H1 (cell line): Measurements from ENCODE around the gene MIP. TPM values are rescaled to one million over a fixed set of nuclear protein-coding genes. Genes with fewer than 3 reads are reported as not detected.

Source experiments
- CTCF ChIA-PET: fragments of 300-600 bp; sonication (Branson Sonifier 250); formaldehyde crosslinking; loops from one replicate; lab custom pipeline; 2021; ENCODE audit not compliant: partially characterized antibody; lab: Charles Lee
- POLR2A ChIA-PET: fragments of 300-600 bp; sonication (Branson Sonifier 250); formaldehyde crosslinking; loops from one replicate; lab custom pipeline; 2021; ENCODE audit warnings: inconsistent platforms; ENCODE audit not compliant: partially characterized antibody; lab: Charles Lee
- DNase-seq, 2 experiments: peaks; one replicate each; pipeline versions ENCODE4 v3.0.0 to v3.0.0-alpha.2; 2010 to 2022; ENCODE audit warnings: low spot score in 2 of 2, low read depth in 1 of 2, mixed read lengths in 1 of 2
- FAIRE-seq: peaks from 2 replicates; lab custom pipeline; 2011; peaks lifted over from hg19 to GRCh38; lab: Jason Lieb, UNC
- H2AFZ ChIP-seq: 2 replicates; pipeline ENCODE4 v1.8.1; 2012; ENCODE audit warnings: low read length, inconsistent platforms
- H2AK5ac ChIP-seq: 2 replicates; pipeline ENCODE4 v1.6.1; 2013; ENCODE audit warnings: low read depth, low read length
- H2BK120ac ChIP-seq: replicated peaks from 2 replicates; pipeline ENCODE3; 2013; ENCODE audit warnings: low read depth, low read length, inconsistent platforms
- H2BK12ac ChIP-seq: 2 replicates; pipeline ENCODE4 v1.6.1; 2013; ENCODE audit warnings: low read depth, low read length
- H2BK15ac ChIP-seq: 2 replicates; pipeline ENCODE4 v1.6.1; 2013; ENCODE audit warnings: low read length
- H2BK20ac ChIP-seq: 2 replicates; pipeline ENCODE4 v1.6.1; 2013; ENCODE audit warnings: low read length
- H2BK5ac ChIP-seq: 2 replicates; pipeline ENCODE4 v1.6.1; 2013; ENCODE audit warnings: low read depth, low read length
- H3K14ac ChIP-seq: 2 replicates; pipeline ENCODE4 v1.6.1; 2013; ENCODE audit warnings: inconsistent platforms; ENCODE audit not compliant: insufficient read length
- H3K18ac ChIP-seq: 2 replicates; pipeline ENCODE4 v1.6.1; 2013; ENCODE audit warnings: low read length; ENCODE audit errors: extremely low read depth
- H3K23ac ChIP-seq: 2 replicates; pipeline ENCODE4 v1.6.1; 2013; ENCODE audit warnings: inconsistent platforms; ENCODE audit not compliant: insufficient read length
- H3K23me2 ChIP-seq: 2 replicates; pipeline ENCODE4 v1.6.1; 2013; ENCODE audit warnings: low read depth, low read length
- H3K27ac ChIP-seq: 2 replicates; pipeline ENCODE4 v1.6.1; 2011; ENCODE audit warnings: low read depth, low read length, inconsistent platforms
- H3K27me3 ChIP-seq, 4 experiments: replicated peaks in 1 of 4; 1 replicate in 1 of 4; 2 replicates in 3 of 4; pipeline versions ENCODE4 v1.6.1 to v1.8.1; 2011 to 2013; ENCODE audit warnings: low read length in 3 of 4, mild to moderate bottlenecking in 3 of 4, inconsistent platforms in 2 of 4, mixed read lengths in 2 of 4, moderate library complexity in 1 of 4; ENCODE audit not compliant: control insufficient read depth in 3 of 4, insufficient read depth in 3 of 4; ENCODE audit errors: extremely low read depth in 1 of 4
- H3K36me3 ChIP-seq, 4 experiments: 2 replicates each; pipeline versions ENCODE4 v1.6.1 to v1.8.1; 2011 to 2013; ENCODE audit warnings: mild to moderate bottlenecking in 4 of 4, low read length in 3 of 4, moderate library complexity in 2 of 4, control low read depth in 1 of 4, inconsistent platforms in 1 of 4; ENCODE audit not compliant: insufficient read depth in 4 of 4, control insufficient read depth in 2 of 4
- H3K4ac ChIP-seq: replicated peaks from 2 replicates; pipeline ENCODE3; 2013; ENCODE audit warnings: low read length, low read depth, mixed read lengths, inconsistent platforms; ENCODE audit not compliant: insufficient read length
- H3K4me1 ChIP-seq, 4 experiments: replicated peaks in 1 of 4; 1 replicate in 1 of 4; 2 replicates in 3 of 4; pipeline versions ENCODE4 v1.6.1 to v1.8.1; 2011 to 2013; ENCODE audit warnings: low read length in 3 of 4, inconsistent platforms in 2 of 4, mixed read lengths in 1 of 4; ENCODE audit not compliant: insufficient read depth in 4 of 4, control insufficient read depth in 3 of 4
- H3K4me2 ChIP-seq, 2 experiments: 2 replicates each; pipeline versions ENCODE4 v1.6.1 to v1.8.1; 2011 to 2013; ENCODE audit warnings: low read depth in 2 of 2, low read length in 2 of 2, control low read depth in 1 of 2, inconsistent platforms in 1 of 2, mild to moderate bottlenecking in 1 of 2; ENCODE audit not compliant: insufficient read depth in 1 of 2
- H3K4me3 ChIP-seq, 4 experiments: fragments of 200-600, 300-600 bp in 1 of 4; sonication (generic), shearing (Covaris generic), sonication (Bioruptor Twin) in 1 of 4; 2 replicates each; pipeline versions ENCODE4 v1.5.1 to v1.8.1; 2011 to 2016; ENCODE audit warnings: low read length in 4 of 4, low read depth in 3 of 4, control low read depth in 2 of 4, inconsistent platforms in 2 of 4, mild to moderate bottlenecking in 2 of 4, mixed read lengths in 1 of 4, moderate library complexity in 1 of 4; ENCODE audit not compliant: insufficient read depth in 2 of 4; ENCODE audit errors: extremely low read depth in 1 of 4
- H3K56ac ChIP-seq: replicated peaks from 2 replicates; pipeline ENCODE3; 2013; ENCODE audit warnings: low read depth, mild to moderate bottlenecking, mixed read lengths, low read length, inconsistent platforms; ENCODE audit not compliant: insufficient read length
- H3K79me1 ChIP-seq: 2 replicates; pipeline ENCODE4 v1.6.1; 2013; ENCODE audit warnings: low read depth, low read length, control low read depth
- H3K79me2 ChIP-seq, 2 experiments: 2 replicates each; pipeline versions ENCODE4 v1.6.1 to v1.8.1; 2012 to 2013; ENCODE audit warnings: low read length in 2 of 2, mild to moderate bottlenecking in 2 of 2, inconsistent platforms in 1 of 2; ENCODE audit not compliant: insufficient read depth in 2 of 2, control insufficient read depth in 1 of 2
- H3K9ac ChIP-seq, 4 experiments: replicated peaks in 1 of 4; 1 replicate in 1 of 4; 2 replicates in 3 of 4; pipeline versions ENCODE4 v1.6.1 to v1.8.1; 2011 to 2013; ENCODE audit warnings: low read depth in 3 of 4, low read length in 3 of 4, control low read depth in 2 of 4, mild to moderate bottlenecking in 2 of 4, moderate library complexity in 2 of 4, inconsistent platforms in 1 of 4; ENCODE audit errors: extremely low read depth in 1 of 4
- H3K9me3 ChIP-seq, 2 experiments: 2 replicates each; pipeline versions ENCODE4 v1.6.1 to v1.8.1; 2012 to 2013; ENCODE audit warnings: mild to moderate bottlenecking in 2 of 2, moderate library complexity in 2 of 2, control low read depth in 1 of 2, inconsistent platforms in 1 of 2, low read depth in 1 of 2, low read length in 1 of 2, mixed read lengths in 1 of 2; ENCODE audit not compliant: insufficient read depth in 2 of 2
- H4K20me1 ChIP-seq, 2 experiments: replicated peaks in 1 of 2; 2 replicates each; pipeline versions ENCODE3 to v1.8.1; 2011 to 2013; ENCODE audit warnings: inconsistent platforms in 2 of 2, low read length in 2 of 2, mild to moderate bottlenecking in 1 of 2; ENCODE audit not compliant: insufficient read depth in 2 of 2, control insufficient read depth in 1 of 2
- H4K5ac ChIP-seq: 2 replicates; pipeline ENCODE4 v1.6.1; 2013; ENCODE audit warnings: low read length, low read depth, mixed read lengths, inconsistent platforms; ENCODE audit not compliant: insufficient read length
- H4K8ac ChIP-seq: 2 replicates; pipeline ENCODE4 v1.8.0; 2013; ENCODE audit warnings: mild to moderate bottlenecking, moderate library complexity, low read length, inconsistent platforms; ENCODE audit not compliant: insufficient read depth; ENCODE audit errors: extremely low read depth
- H4K91ac ChIP-seq: replicated peaks from 2 replicates; pipeline ENCODE3; 2013; ENCODE audit warnings: low read length, mixed read lengths, inconsistent platforms; ENCODE audit not compliant: insufficient read length
- NANOG ChIP-seq: IDR thresholded peaks from 2 replicates; pipeline ENCODE4 v1.6.1; 2011; ENCODE audit warnings: low read length, low read depth, mild to moderate bottlenecking, inconsistent platforms; ENCODE audit not compliant: insufficient read depth, poor library complexity, severe bottlenecking
- WGBS, 2 experiments: shearing (Covaris generic) in 1 of 2; methylation state at CpG; one replicate each; pipeline versions ENCODE4 v1.1.6 to v1.1.7; 2013 to 2015; ENCODE audit warnings: low lambda C conversion rate in 2 of 2, mixed read lengths in 2 of 2, inconsistent platforms in 1 of 2, low coverage in 1 of 2, missing lambda C conversion rate in 1 of 2; ENCODE audit not compliant: insufficient replicate concordance in 2 of 2, insufficient coverage in 1 of 2, insufficient read length in 1 of 2; ENCODE audit errors: extremely low coverage in 1 of 2, missing lambda C conversion rate in 1 of 2; 5-methylcytosine and 5-hydroxymethylcytosine counted together
- polyA plus RNA-seq, 7 experiments: library from polyadenylated mRNA; depleted of rRNA in 3 of 7; stranded (reverse) in 5 of 7; unstranded in 2 of 7; fragments of >200 nt in 5 of 7; fragments of 200-250 nt in 2 of 7; gene quantifications; 1 replicate in 5 of 7; 2 replicates in 1 of 7; 4 replicates in 1 of 7; pipeline versions ENCODE4 v1.2.1 to v1.2.3, GENCODE V29; 2011 to 2013; ENCODE audit warnings: missing spikeins in 2 of 7, mixed read lengths in 2 of 7
- total RNA-seq: library from RNA; stranded (reverse); fragmentation: NEBNext Ultra II Directional; extraction: Animal tissue kit (Norgen Biotek cat#: 25700); gene quantifications from 2 replicates; pipeline ENCODE4 v1.2.1, GENCODE V29; 2021

The MIP gene
- total and polyA plus RNA-seq, 2 of the 8 experiments (the other 6 are each of a cell fraction or from before 2014, with no cell fraction given): 0.05 TPM; not detected in 1

DNA sequence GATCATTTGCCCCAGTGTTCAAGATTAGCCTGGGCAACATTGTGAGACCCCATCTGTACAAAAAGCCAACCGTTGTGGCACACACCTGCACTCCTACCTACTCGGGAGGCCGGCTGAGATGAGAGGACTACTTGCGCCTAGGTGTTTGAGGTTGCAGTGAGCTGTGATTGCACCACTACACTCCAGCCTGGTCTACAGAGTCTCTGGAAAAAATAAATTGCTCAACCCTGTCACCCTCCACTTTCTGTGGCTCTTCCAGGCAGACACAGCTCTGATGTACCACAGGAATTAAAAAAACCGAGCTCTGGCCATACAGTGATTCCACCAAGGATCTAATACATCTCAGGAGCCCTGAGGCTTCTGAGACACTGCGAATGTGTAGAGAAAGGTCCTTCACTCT is 19.6 kb downstream of the MIP start:
- no peak for FAIRE-seq
- Histone ChIP-seq H2BK5ac (peak overlapping the region; percentile 44; the same call in 1 of the 2 replicates), H3K79me1 (peaks cover 2% of the 10 kb centered on the region; the same call in 1 of the 2 replicates), H2BK20ac (no peak overlapping the region), H3K23ac (no peak overlapping the region), H3K36me3 (peaks cover 9 to 34% (median 25%) of the 10 kb centered on the region in 4 experiments; a peak in 7 of 8 replicates), H2AFZ (no peak overlapping the region), H3K9me3 (no peaks in the 10 kb centered on the region), H2BK12ac (no peak overlapping the region), H4K5ac (no peak overlapping the region), H2BK120ac (no peak overlapping the region), H2AK5ac (no peak overlapping the region), H3K4me2 (no peak overlapping the region), H3K4me3 (no peak overlapping the region), H3K79me2 (peaks cover 0 to 51% of the 10 kb centered on the region in 2 experiments; a peak in 2 of 4 replicates), H3K4ac (no peak overlapping the region), H3K4me1 (no peaks in the 10 kb centered on the region; a peak in 1 of 7 replicates), H3K14ac (no peak overlapping the region), H3K27ac (no peak overlapping the region), H3K23me2 (no peaks in the 10 kb centered on the region), H3K9ac (no peak overlapping the region), H4K91ac (no peak overlapping the region), H3K56ac (no peak overlapping the region), H2BK15ac (no peak overlapping the region), H3K18ac (no peak overlapping the region), H3K27me3 (no peaks in the 10 kb centered on the region), H4K20me1 (peaks cover 0 to 1% of the 10 kb centered on the region in 2 experiments), H4K8ac (no peak overlapping the region)
- 95% methylated on average over 6 of the region's 6 CpGs; no CpG with 5 or more reads in 1 of the 2 experiments for WGBS, 2 experiments
- no peak for DNase-seq
- ChIA-PET POLR2A (interaction anchor here (1.0 to 2.8 kb wide), 4 partner anchors 9 to 118 kb away, joined by 3 to 12 read pairs (median 4); partner anchors contain the start of gene TIMELESS), CTCF (interaction anchor here (0.6 to 1.5 kb wide), 2 partner anchors 9 to 29 kb away, joined by 5 to 6 read pairs; no protein-coding TSS in a partner anchor)
- no peak for TF ChIP-seq NANOG
